HEK293 (cell line): ENCODE results near the gene TOR2A.
A peak's percentile ranks its signal among the peaks of the same experiment; 100 is the strongest.

Experiments
- ATF2 ChIP-seq: fragments of 450-650 bp; formaldehyde crosslinking; IDR thresholded peaks from 2 replicates; pipeline ENCODE4 v1.5.1; 2016; ENCODE audit warnings: missing biosample characterization, missing genetic modification characterization, low read depth
- ELK4 ChIP-seq: IDR thresholded peaks from 2 replicates; pipeline ENCODE4 v1.6.1; 2011; ENCODE audit warnings: mild to moderate bottlenecking, low read depth, low read length, borderline replicate concordance
- MYNN ChIP-seq: fragments of 450-650 bp; formaldehyde crosslinking; IDR thresholded peaks from 2 replicates; pipeline ENCODE4 v1.5.1; 2016; ENCODE audit warnings: missing biosample characterization, missing genetic modification characterization, borderline replicate concordance
- PRDM10 ChIP-seq: fragments of 450-650 bp; formaldehyde crosslinking; IDR thresholded peaks from 2 replicates; pipeline ENCODE4 v1.5.1; 2016; ENCODE audit warnings: missing biosample characterization, missing genetic modification characterization
- SP2 ChIP-seq: fragments of 450-650 bp; formaldehyde crosslinking; IDR thresholded peaks from 2 replicates; pipeline ENCODE4 v1.5.1; 2016; ENCODE audit warnings: missing biosample characterization, missing genetic modification characterization
- YY1 ChIP-seq: fragments of 450-650 bp; formaldehyde crosslinking; IDR thresholded peaks from 2 replicates; pipeline ENCODE4 v1.5.1; 2018; ENCODE audit warnings: missing biosample characterization, missing genetic modification characterization
- ZBTB20 ChIP-seq: fragments of 450-650 bp; formaldehyde crosslinking; IDR thresholded peaks from 2 replicates; pipeline ENCODE4 v1.5.1; 2016; ENCODE audit warnings: missing biosample characterization, missing genetic modification characterization
- ZFHX2 ChIP-seq: fragments of 450-650 bp; formaldehyde crosslinking; conservative IDR thresholded peaks from 2 replicates; pipeline ENCODE4 v1.5.1; 2016; ENCODE audit warnings: missing biosample characterization, missing genetic modification characterization
- ZNF18 ChIP-seq: fragments of 450-650 bp; formaldehyde crosslinking; IDR thresholded peaks from 2 replicates; pipeline ENCODE4 v1.5.1; 2016; ENCODE audit warnings: missing biosample characterization, missing genetic modification characterization
- ZNF184 ChIP-seq: fragments of 450-650 bp; IDR thresholded peaks from 2 replicates; pipeline ENCODE4 v1.5.1; 2018; ENCODE audit warnings: missing biosample characterization, mild to moderate bottlenecking, missing genetic modification characterization
- ZNF26 ChIP-seq: fragments of 450-650 bp; formaldehyde crosslinking; IDR thresholded peaks from 2 replicates; pipeline ENCODE4 v1.5.1; 2016; ENCODE audit warnings: missing biosample characterization, missing genetic modification characterization
- ZNF280C ChIP-seq: fragments of 450-650 bp; formaldehyde crosslinking; IDR thresholded peaks from 2 replicates; pipeline ENCODE4 v1.5.1; 2016; ENCODE audit warnings: missing biosample characterization, missing genetic modification characterization
- ZNF449 ChIP-seq: fragments of 450-650 bp; formaldehyde crosslinking; IDR thresholded peaks from 2 replicates; pipeline ENCODE4 v1.5.1; 2017; ENCODE audit warnings: missing biosample characterization, mild to moderate bottlenecking, missing genetic modification characterization, moderate library complexity
- ZNF473 ChIP-seq: fragments of 450-650 bp; formaldehyde crosslinking; IDR thresholded peaks from 2 replicates; pipeline ENCODE4 v1.5.1; 2017; ENCODE audit warnings: missing biosample characterization, missing genetic modification characterization
- ZNF501 ChIP-seq: fragments of 450-650 bp; formaldehyde crosslinking; IDR thresholded peaks from 2 replicates; pipeline ENCODE4 v1.5.1; 2016; ENCODE audit warnings: missing biosample characterization, missing genetic modification characterization
- ZNF510 ChIP-seq: fragments of 450-650 bp; formaldehyde crosslinking; IDR thresholded peaks from 2 replicates; pipeline ENCODE4 v1.5.1; 2018; ENCODE audit warnings: mild to moderate bottlenecking, missing genetic modification characterization, missing biosample characterization; ENCODE audit not compliant: insufficient replicate concordance
- ZNF623 ChIP-seq: fragments of 450-650 bp; formaldehyde crosslinking; IDR thresholded peaks from 2 replicates; pipeline ENCODE4 v1.5.1; 2016; ENCODE audit warnings: missing biosample characterization, missing genetic modification characterization
- ZNF670 ChIP-seq: fragments of 450-650 bp; formaldehyde crosslinking; IDR thresholded peaks from 2 replicates; pipeline ENCODE4 v1.5.1; 2016; ENCODE audit warnings: missing biosample characterization, missing genetic modification characterization, low read depth
- ZNF692 ChIP-seq: fragments of 450-650 bp; formaldehyde crosslinking; IDR thresholded peaks from 2 replicates; pipeline ENCODE4 v1.5.1; 2016; ENCODE audit warnings: missing biosample characterization, missing genetic modification characterization
- ZNF843 ChIP-seq: fragments of 450-650 bp; formaldehyde crosslinking; IDR thresholded peaks from 2 replicates; pipeline ENCODE4 v1.5.1; 2016; ENCODE audit warnings: missing biosample characterization, missing genetic modification characterization
- ZSCAN5A ChIP-seq: fragments of 450-650 bp; formaldehyde crosslinking; IDR thresholded peaks from 2 replicates; pipeline ENCODE4 v1.5.1; 2016; ENCODE audit warnings: missing biosample characterization, missing genetic modification characterization

TOR2A gene

GRCh38 chr9:127754099-127755060, 19.3 kb upstream of the TOR2A start (continued):
- no peak for TF ChIP-seq ZNF280C (tag by site-specific recombination)
- TF ChIP-seq MYNN (tag by site-specific recombination) = no peak
- no peak for TF ChIP-seq ZNF623 (tag by site-specific recombination)
- no peak for TF ChIP-seq ZBTB20 (tag by site-specific recombination)
- no peak for TF ChIP-seq ZNF501 (tag by site-specific recombination)
- TF ChIP-seq ZFHX2 (tag by site-specific recombination) = no peak
- no peak for TF ChIP-seq YY1 (tag by site-specific recombination)
- no peak for TF ChIP-seq ZNF184 (tag by site-specific recombination)
- no peak for TF ChIP-seq ELK4
- TF ChIP-seq ZNF670 (tag by site-specific recombination) = no peak
- TF ChIP-seq SP2 (tag by site-specific recombination) = peak; percentile 86
- TF ChIP-seq ZNF26 (tag by site-specific recombination) = no peak
- TF ChIP-seq ZNF510 (tag by site-specific recombination) = no peak
- no peak for TF ChIP-seq ZNF449 (tag by site-specific recombination)
- no peak for TF ChIP-seq ZNF843 (tag by site-specific recombination)
- 0 out of 2 replicates have a peak, but pooled peaks have one; percentile 39 for TF ChIP-seq ATF2 (tag by site-specific recombination)
- TF ChIP-seq ZNF18 (tag by site-specific recombination) = no peak
- TF ChIP-seq ZNF692 (tag by site-specific recombination) = peak; percentile 56; the same call in 1 of the 2 replicates
- TF ChIP-seq ZNF473 = no peak
- peak; percentile 51 for TF ChIP-seq PRDM10 (tag by site-specific recombination)
- TF ChIP-seq ZSCAN5A (tag by site-specific recombination) = no peak
